GM23338 (cell line): Measurements from ENCODE around the gene GFOD1. TPM values are rescaled to one million over a fixed set of nuclear protein-coding genes. Genes with fewer than 3 reads are reported as not detected.

ENCODE experiments used
- ATAC-seq: fragments of 200-7000 bp; cut with Tn5 transposase; 3 replicates; pipeline ENCODE4 v1.9.1; 2020
- DNase-seq: peaks from one replicate; pipeline ENCODE4 v3.0.0-alpha.2; 2015; ENCODE audit warnings: low spot score
- H2AFZ ChIP-seq: fragments of 200-600 bp; sonication (generic); 2 replicates; pipeline ENCODE4 v1.8.0; 2016; ENCODE audit warnings: antibody characterized with exemption, mild to moderate bottlenecking, moderate library complexity
- H3F3A ChIP-seq: fragments of 200-600 bp; sonication (generic); replicated peaks from 2 replicates; pipeline ENCODE4 v1.8.0; 2017; ENCODE audit warnings: antibody characterized with exemption, mixed run types, low read depth
- H3K27ac ChIP-seq: fragments of 200-600 bp; sonication (generic); 2 replicates; pipeline ENCODE4 v1.6.1; 2016; ENCODE audit warnings: low read depth
- H3K27me3 ChIP-seq: fragments of 200-600 bp; sonication (generic); 2 replicates; pipeline ENCODE4 v1.8.0; 2016; ENCODE audit warnings: mild to moderate bottlenecking, mixed run types, moderate library complexity; ENCODE audit not compliant: insufficient read depth
- H3K36me3 ChIP-seq: fragments of 200-600 bp; sonication (generic); 2 replicates; pipeline ENCODE4 v1.8.0; 2016; ENCODE audit warnings: mild to moderate bottlenecking; ENCODE audit not compliant: insufficient read depth
- H3K4me1 ChIP-seq: fragments of 200-600 bp; sonication (generic); 2 replicates; pipeline ENCODE4 v1.8.0; 2016; ENCODE audit warnings: mild to moderate bottlenecking, moderate library complexity; ENCODE audit not compliant: insufficient read depth
- H3K4me2 ChIP-seq: fragments of 200-600 bp; sonication (generic); 2 replicates; pipeline ENCODE4 v1.7.1; 2017; ENCODE audit warnings: mixed run types
- H3K4me3 ChIP-seq: fragments of 200-600 bp; sonication (generic); 2 replicates; pipeline ENCODE4 v1.6.1; 2016; ENCODE audit warnings: mixed run types
- H3K79me2 ChIP-seq: fragments of 200-600 bp; sonication (generic); replicated peaks from 2 replicates; pipeline ENCODE4 v1.8.0; 2017; ENCODE audit warnings: mild to moderate bottlenecking; ENCODE audit not compliant: insufficient read depth
- H3K9me2 ChIP-seq: fragments of 200-600 bp; sonication (generic); 2 replicates; pipeline ENCODE4 v1.8.0; 2017; ENCODE audit not compliant: insufficient read depth
- H4K20me1 ChIP-seq: fragments of 200-600 bp; sonication (generic); replicated peaks from 2 replicates; pipeline ENCODE4 v1.8.0; 2017; ENCODE audit warnings: mild to moderate bottlenecking; ENCODE audit not compliant: insufficient read depth
- H3K27ac Mint-ChIP-seq: 2 replicates; pipeline ENCODE4 v1.8.0; 2020; ENCODE audit warnings: inconsistent platforms, mild to moderate bottlenecking, moderate library complexity, mixed read lengths
- H3K27me3 Mint-ChIP-seq: 3 replicates; pipeline ENCODE4 v1.8.0; 2022; ENCODE audit warnings: low read depth, mild to moderate bottlenecking, moderate library complexity, mixed read lengths, inconsistent platforms; ENCODE audit not compliant: insufficient read depth, poor library complexity
- H3K36me3 Mint-ChIP-seq: 3 replicates; pipeline ENCODE4 v1.8.0; 2021; ENCODE audit warnings: low read depth, mild to moderate bottlenecking, inconsistent platforms, moderate library complexity, mixed read lengths
- H3K4me1 Mint-ChIP-seq: 3 replicates; pipeline ENCODE4 v1.8.0; 2020; ENCODE audit warnings: mild to moderate bottlenecking, inconsistent platforms, mixed read lengths
- H3K4me3 Mint-ChIP-seq: 3 replicates; pipeline ENCODE4 v1.8.0; 2021; ENCODE audit warnings: moderate library complexity, mild to moderate bottlenecking, inconsistent platforms, mixed read lengths
- H3K9me3 Mint-ChIP-seq: 3 replicates; pipeline ENCODE4 v1.8.0; 2020; ENCODE audit warnings: moderate library complexity, mild to moderate bottlenecking, inconsistent platforms, mixed read lengths
- CTCF ChIP-seq, 2 experiments: fragments of 200-600 bp in 1 of 2; sonication (generic) in 1 of 2; conservative IDR thresholded peaks; 2 replicates each; pipeline versions ENCODE4 v1.5.1 to v1.6.1; 2016 to 2017; ENCODE audit warnings: antibody characterized with exemption in 2 of 2, low read depth in 2 of 2, mild to moderate bottlenecking in 2 of 2, moderate library complexity in 1 of 2
- ETS1 ChIP-seq: IDR thresholded peaks from 2 replicates; pipeline ENCODE4 v1.6.1; 2016; ENCODE audit warnings: antibody characterized with exemption
- JUNB ChIP-seq: IDR thresholded peaks from one replicate; pipeline ENCODE4 v1.6.1; 2016; ENCODE audit warnings: antibody characterized with exemption; ENCODE audit not compliant: unreplicated experiment
- NANOG ChIP-seq: IDR thresholded peaks from 2 replicates; pipeline ENCODE4 v1.6.1; 2016; ENCODE audit warnings: antibody characterized with exemption, borderline replicate concordance
- REST ChIP-seq: IDR thresholded peaks from one replicate; pipeline ENCODE4 v1.6.1; 2018; ENCODE audit warnings: antibody characterized with exemption; ENCODE audit not compliant: unreplicated experiment
- STAT1 ChIP-seq: IDR thresholded peaks from one replicate; pipeline ENCODE4 v1.6.1; 2016; ENCODE audit warnings: antibody characterized with exemption; ENCODE audit not compliant: unreplicated experiment
- ZNF114 ChIP-seq: fragments of 250-450 bp; sonication (Bioruptor Pico); IDR thresholded peaks from 2 replicates; pipeline ENCODE4 v1.5.0; 2020; ENCODE audit warnings: mild to moderate bottlenecking, moderate library complexity
- ZNF331 ChIP-seq: fragments of 250-450 bp; sonication (Bioruptor Pico); IDR thresholded peaks from 2 replicates; pipeline ENCODE4 v1.5.0; 2020; ENCODE audit warnings: low read depth, mild to moderate bottlenecking, moderate library complexity
- ZNF462 ChIP-seq: fragments of 250-450 bp; sonication (Bioruptor Pico); IDR thresholded peaks from 2 replicates; pipeline ENCODE4 v1.5.0; 2020; ENCODE audit warnings: mild to moderate bottlenecking, moderate library complexity
- polyA plus RNA-seq: library from polyadenylated mRNA; unstranded; fragments of >200 nt; fragmentation: Nextera tagmentation; extraction: Ambion mirVana; gene quantifications from 2 replicates; pipeline ENCODE4 v1.2.1, GENCODE V29; 2016
- total RNA-seq: library from RNA; depleted of rRNA; stranded (reverse); fragments of >200 nt; shearing (Covaris generic); gene quantifications from 2 replicates; pipeline ENCODE4 v1.2.3, GENCODE V29; 2014

Gene GFOD1
- total and polyA plus RNA-seq, 2 experiments from 2014 or later, result 4.9 to 12.8 TPM

GRCh38 chr6:13400772-13401171 lies 86.6 kb downstream of the GFOD1 start:
- Mint-ChIP-seq H3K9me3 (no peaks in the 10 kb centered on the region), H3K4me3 (no peak overlapping the region), H3K27ac (no peak overlapping the region), H3K4me1 (peaks cover 38% of the 10 kb centered on the region), H3K27me3 (peaks cover 8% of the 10 kb centered on the region), H3K36me3 (no peaks in the 10 kb centered on the region)
- no peak overlapping the region for H3K4me2 ChIP-seq
- no peak for TF ChIP-seq ZNF114 (CRISPR knock-in tag)
- no peak for TF ChIP-seq STAT1
- TF ChIP-seq ETS1, result no peak
- no peak for TF ChIP-seq CTCF (conservative IDR thresholded peaks at IDR 0.05; ENCODE audit: low read depth in 2 of 2)
- TF ChIP-seq ZNF331 (CRISPR knock-in tag), result no peak
- no peak for TF ChIP-seq REST
- no peak for TF ChIP-seq JUNB
- TF ChIP-seq NANOG, result no peak
- TF ChIP-seq ZNF462 (CRISPR knock-in tag), result no peak
- H3K27ac ChIP-seq, result no peak overlapping the region
- DNase-seq, result no peak
- H2AFZ ChIP-seq, result no peak overlapping the region
- no peak for ATAC-seq
- peaks cover 5% of the 10 kb centered on the region; the same call in 1 of the 2 replicates for H3K9me2 ChIP-seq
- H3K4me3 ChIP-seq, result no peak overlapping the region
- no peaks in the 10 kb centered on the region for H3K36me3 ChIP-seq
- H4K20me1 ChIP-seq, result no peaks in the 10 kb centered on the region; the same call in 1 of the 2 replicates
- no peaks in the 10 kb centered on the region for H3K27me3 ChIP-seq
- H3F3A ChIP-seq, result 0 out of 2 replicates have a peak, but pooled peaks cover 3% of the 10 kb centered on the region
- no peaks in the 10 kb centered on the region; the same call in 1 of the 2 replicates for H3K79me2 ChIP-seq
- H3K4me1 ChIP-seq, result peaks cover 15% of the 10 kb centered on the region
